Lower leg skin (tissue), 3 donors: ENCODE measurements around the gene DSC3.

Experiments
- POLR2A ChIP-seq, 2 donors: fragments of 450-650 bp; IDR thresholded peaks; one replicate each; pipeline ENCODE4 v1.6.1; 2016 to 2017; ENCODE audit warnings: antibody characterized with exemption in 2 of 2, mild to moderate bottlenecking in 1 of 2, moderate library complexity in 1 of 2
- TF ChIP-seq, protein P1 (sequence below), 3 donors: fragments of 450-650 bp; IDR thresholded peaks; one replicate each; pipeline ENCODE4 v1.5.1; 2016; ENCODE audit warnings: antibody characterized with exemption in 3 of 3, mild to moderate bottlenecking in 3 of 3, moderate library complexity in 2 of 3

- TF ChIP-seq, protein P1, sequence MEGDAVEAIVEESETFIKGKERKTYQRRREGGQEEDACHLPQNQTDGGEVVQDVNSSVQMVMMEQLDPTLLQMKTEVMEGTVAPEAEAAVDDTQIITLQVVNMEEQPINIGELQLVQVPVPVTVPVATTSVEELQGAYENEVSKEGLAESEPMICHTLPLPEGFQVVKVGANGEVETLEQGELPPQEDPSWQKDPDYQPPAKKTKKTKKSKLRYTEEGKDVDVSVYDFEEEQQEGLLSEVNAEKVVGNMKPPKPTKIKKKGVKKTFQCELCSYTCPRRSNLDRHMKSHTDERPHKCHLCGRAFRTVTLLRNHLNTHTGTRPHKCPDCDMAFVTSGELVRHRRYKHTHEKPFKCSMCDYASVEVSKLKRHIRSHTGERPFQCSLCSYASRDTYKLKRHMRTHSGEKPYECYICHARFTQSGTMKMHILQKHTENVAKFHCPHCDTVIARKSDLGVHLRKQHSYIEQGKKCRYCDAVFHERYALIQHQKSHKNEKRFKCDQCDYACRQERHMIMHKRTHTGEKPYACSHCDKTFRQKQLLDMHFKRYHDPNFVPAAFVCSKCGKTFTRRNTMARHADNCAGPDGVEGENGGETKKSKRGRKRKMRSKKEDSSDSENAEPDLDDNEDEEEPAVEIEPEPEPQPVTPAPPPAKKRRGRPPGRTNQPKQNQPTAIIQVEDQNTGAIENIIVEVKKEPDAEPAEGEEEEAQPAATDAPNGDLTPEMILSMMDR (IDR thresholded peaks at IDR 0.05) = no peak
- no peak for TF ChIP-seq POLR2A (IDR thresholded peaks at IDR 0.05)
Observed at GRCh38 chr18:31045599-31045998, 3.1 kb upstream of the DSC3 start.
